ENCODE measurements around the gene PXYLP1. TPM values are rescaled to one million over a fixed set of nuclear protein-coding genes. Genes with fewer than 3 reads are reported as not detected.

The PXYLP1 gene
- total RNA-seq, 2 donors from 2014 or later, result 37.7 to 53.6 TPM

GRCh38 chr3:141328286-141329166 is 96.9 kb downstream of the PXYLP1 start:
- Mint-ChIP-seq H3K4me3 (no peak overlapping the region), H3K36me3 (ENCODE audit: low read depth) (no peaks in the 10 kb centered on the region), H3K4me1 (peaks cover 56% of the 10 kb centered on the region), H3K27me3 (ENCODE audit: insufficient read depth) (peaks cover 5% of the 10 kb centered on the region), H3K27ac (no peak overlapping the region), H3K9me3 (no peaks in the 10 kb centered on the region)
- Histone ChIP-seq H3K27ac (ENCODE audit: low read depth, low read length) (no peak overlapping the region), H3K27me3 (ENCODE audit: control insufficient read depth, insufficient read depth, low read length, poor library complexity, severe bottlenecking) (no peaks in the 10 kb centered on the region), H3K4me1 (ENCODE audit: control insufficient read depth, insufficient read depth, low read length) (peaks cover 16% of the 10 kb centered on the region), H3K9me3 (ENCODE audit: control insufficient read depth, low read length) (no peaks in the 10 kb centered on the region), H3K9ac (ENCODE audit: extremely low read depth, low read length, poor library complexity, severe bottlenecking) (no peak overlapping the region), H3K36me3 (ENCODE audit: control insufficient read depth, insufficient read depth, low read length) (no peaks in the 10 kb centered on the region), H3K4me3 (ENCODE audit: low read length) (no peak overlapping the region)
- WGBS, 2 experiments (ENCODE audit: insufficient coverage in 1 of 2, insufficient read length in 1 of 2), result 87 to 89% methylated on average over 5 to 7 of the region's 7 CpGs
- TF ChIP-seq CTCF (conservative IDR thresholded peaks at IDR 0.05), result no peak
- DNase-seq, result no peak

DNA sequence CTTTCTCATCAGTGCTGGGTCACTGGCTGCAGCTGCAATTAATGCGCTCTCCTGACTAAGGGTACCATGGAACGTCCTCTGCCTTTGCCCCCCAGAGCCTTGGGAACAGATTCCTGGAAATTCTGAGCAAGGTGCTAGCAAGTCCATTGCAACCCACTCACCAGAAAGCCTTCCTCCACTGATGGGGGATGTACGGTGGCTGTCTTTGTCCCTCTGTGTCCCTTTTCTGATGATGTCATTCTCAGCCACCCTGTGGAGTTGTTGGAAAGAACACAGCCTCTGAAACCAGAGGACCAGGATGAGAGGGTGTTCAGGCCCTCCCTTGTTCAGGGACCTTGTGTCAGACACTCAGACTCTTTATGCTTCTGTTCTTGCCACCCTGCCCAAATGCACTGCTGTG is 98.6 kb downstream of the PXYLP1 start:
- H3K4me3 ChIP-seq (ENCODE audit: low read length), result no peak overlapping the region
- 80 to 95% methylated on average over 3 of the region's 3 CpGs for WGBS, 2 experiments (ENCODE audit: insufficient coverage in 1 of 2, insufficient read length in 1 of 2)
- H3K27me3 ChIP-seq (ENCODE audit: control insufficient read depth, insufficient read depth, low read length, poor library complexity, severe bottlenecking), result no peaks in the 10 kb centered on the region
- no peak overlapping the region for H3K9ac ChIP-seq (ENCODE audit: extremely low read depth, low read length, poor library complexity, severe bottlenecking)
- DNase-seq, result no peak
- Mint-ChIP-seq H3K36me3 (ENCODE audit: low read depth) (no peaks in the 10 kb centered on the region), H3K27ac (no peak overlapping the region), H3K4me3 (no peak overlapping the region), H3K27me3 (ENCODE audit: insufficient read depth) (peaks cover 3% of the 10 kb centered on the region), H3K9me3 (no peaks in the 10 kb centered on the region), H3K4me1 (peaks cover 61% of the 10 kb centered on the region)
- no peaks in the 10 kb centered on the region for H3K9me3 ChIP-seq (ENCODE audit: control insufficient read depth, low read length)
- TF ChIP-seq CTCF (conservative IDR thresholded peaks at IDR 0.05), result no peak
- no peaks in the 10 kb centered on the region for H3K36me3 ChIP-seq (ENCODE audit: control insufficient read depth, insufficient read depth, low read length)
- no peak overlapping the region for H3K27ac ChIP-seq (ENCODE audit: low read depth, low read length)
- H3K4me1 ChIP-seq (ENCODE audit: control insufficient read depth, insufficient read depth, low read length), result peaks cover 16% of the 10 kb centered on the region

- H3K4me3 ChIP-seq (ENCODE audit: low read length), result no peak overlapping the region
- no peak for TF ChIP-seq CTCF (conservative IDR thresholded peaks at IDR 0.05)
- Mint-ChIP-seq H3K9me3 (no peaks in the 10 kb centered on the region), H3K4me3 (no peak overlapping the region), H3K27me3 (ENCODE audit: insufficient read depth) (peaks cover 3% of the 10 kb centered on the region), H3K4me1 (peaks cover 61% of the 10 kb centered on the region), H3K27ac (no peak overlapping the region), H3K36me3 (ENCODE audit: low read depth) (no peaks in the 10 kb centered on the region)
- 92% methylated on average over 3 of the region's 3 CpGs; no CpG with 5 or more reads in 1 of the 2 experiments for WGBS, 2 experiments (ENCODE audit: insufficient coverage in 1 of 2, insufficient read length in 1 of 2)
- no peaks in the 10 kb centered on the region for H3K27me3 ChIP-seq (ENCODE audit: control insufficient read depth, insufficient read depth, low read length, poor library complexity, severe bottlenecking)
- no peak overlapping the region for H3K27ac ChIP-seq (ENCODE audit: low read depth, low read length)
- DNase-seq, result no peak
- H3K4me1 ChIP-seq (ENCODE audit: control insufficient read depth, insufficient read depth, low read length), result peaks cover 16% of the 10 kb centered on the region
- no peak overlapping the region for H3K9ac ChIP-seq (ENCODE audit: extremely low read depth, low read length, poor library complexity, severe bottlenecking)
- H3K9me3 ChIP-seq (ENCODE audit: control insufficient read depth, low read length), result no peaks in the 10 kb centered on the region
- H3K36me3 ChIP-seq (ENCODE audit: control insufficient read depth, insufficient read depth, low read length), result no peaks in the 10 kb centered on the region
These were observed 99.2 kb downstream of the PXYLP1 start for GRCh38 chr3:141330718-141331376.

Data from endodermal cell (in vitro differentiated cells).